ENCODE measurements around the gene FNDC3B.
"Not testable (repeated sequence)": the region's sequence is repeated elsewhere in the genome, so short reads cannot be mapped to it uniquely, and the experiment has no call there.

FNDC3B gene

GRCh38 chr3:172236771-172237742, 197.7 kb downstream of the FNDC3B start:
- DNase-seq (ENCODE audit: low read depth in 2 of 2): no peak

- no peak for DNase-seq (ENCODE audit: low read depth in 2 of 2)
Measured at GRCh38 chr3:172238188-172238587, 198.8 kb downstream of the FNDC3B start.

GRCh38 chr3:172239218-172239790, 199.9 kb downstream of the FNDC3B start:
- no peak for DNase-seq (ENCODE audit: low read depth in 2 of 2)

- DNase-seq (ENCODE audit: low read depth in 2 of 2): no peak
Measured at GRCh38 chr3:172241405-172241804, 202.0 kb downstream of the FNDC3B start.

- not testable (repeated sequence) for DNase-seq (ENCODE audit: low read depth in 2 of 2)
Measured at GRCh38 chr3:172242471-172242870, 203.1 kb downstream of the FNDC3B start.

GRCh38 chr3:172243376-172243775, 204.0 kb downstream of the FNDC3B start:
- DNase-seq (ENCODE audit: low read depth in 2 of 2): not testable (repeated sequence)

- DNase-seq (ENCODE audit: low read depth in 2 of 2): no peak
Measured at GRCh38 chr3:172244011-172244410, 204.6 kb downstream of the FNDC3B start.

- DNase-seq (ENCODE audit: low read depth in 2 of 2): no peak
Measured at GRCh38 chr3:172245241-172245640, 205.9 kb downstream of the FNDC3B start.

GRCh38 chr3:172246107-172246844, 206.9 kb downstream of the FNDC3B start:
- DNase-seq (ENCODE audit: low read depth in 2 of 2): no peak

GRCh38 chr3:172247525-172248274, 208.3 kb downstream of the FNDC3B start:
- no peak for DNase-seq (ENCODE audit: low read depth in 2 of 2)

- no peak for DNase-seq (ENCODE audit: low read depth in 2 of 2)
Measured at GRCh38 chr3:172249039-172249438, 209.7 kb downstream of the FNDC3B start.

GRCh38 chr3:172251211-172251610, 211.8 kb downstream of the FNDC3B start:
- no peak for DNase-seq (ENCODE audit: low read depth in 2 of 2)

- DNase-seq (ENCODE audit: low read depth in 2 of 2): no peak
Measured at GRCh38 chr3:172253200-172253599, 213.8 kb downstream of the FNDC3B start.

- no peak for DNase-seq (ENCODE audit: low read depth in 2 of 2)
Measured at GRCh38 chr3:172254542-172254941, 215.2 kb downstream of the FNDC3B start.

GRCh38 chr3:172255321-172255720, 215.9 kb downstream of the FNDC3B start:
- not testable (repeated sequence) for DNase-seq (ENCODE audit: low read depth in 2 of 2)

GRCh38 chr3:172256101-172256734, 216.8 kb downstream of the FNDC3B start:
- no peak for DNase-seq (ENCODE audit: low read depth in 2 of 2)

GRCh38 chr3:172257648-172258400, 218.4 kb downstream of the FNDC3B start:
- no peak for DNase-seq (ENCODE audit: low read depth in 2 of 2)

- DNase-seq (ENCODE audit: low read depth in 2 of 2): no peak
Measured at GRCh38 chr3:172258624-172259023, 219.2 kb downstream of the FNDC3B start.

GRCh38 chr3:172259111-172259541, 219.7 kb downstream of the FNDC3B start:
- no peak for DNase-seq (ENCODE audit: low read depth in 2 of 2)

- no peak for DNase-seq (ENCODE audit: low read depth in 2 of 2)
Measured at GRCh38 chr3:172259726-172260248, 220.4 kb downstream of the FNDC3B start.

All from stimulated activated CD4-positive, alpha-beta T cell treated with anti-CD3 and anti-CD28 coated beads, Interleukin-12 subunit alpha, Interleukin-12 subunit beta, amount 100 ng/mL, for 24 hours (primary cell).